ENCODE data around the gene TRIM4.

DNA sequence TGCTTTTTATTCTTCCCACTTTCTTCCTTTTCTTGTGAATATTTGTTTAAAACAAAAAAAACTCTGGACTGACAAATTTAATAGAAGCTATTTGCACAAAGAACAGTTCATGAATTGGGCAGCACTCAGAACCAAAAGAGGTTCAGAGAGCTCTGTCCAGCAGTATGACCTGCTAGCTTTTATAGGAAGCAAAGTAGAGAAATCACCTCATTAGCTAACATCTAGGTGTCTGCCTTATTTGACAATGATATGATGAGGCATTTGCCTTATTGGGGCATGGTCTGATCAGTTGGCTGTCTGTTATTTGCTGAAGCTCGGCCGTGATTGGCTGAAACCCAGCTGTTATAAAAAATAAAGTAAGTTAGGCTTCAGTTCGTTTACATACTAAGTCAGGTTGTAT, 819 bp upstream of the TRIM4 start:
- TF ChIP-seq EZH2 (IDR thresholded peaks at IDR 0.05) (no peak), POLR2AphosphoS5 (IDR thresholded peaks at IDR 0.05; ENCODE audit: borderline replicate concordance, low read depth, low read length) (no peak), FOXP2 (optimal IDR thresholded peaks at IDR 0.05; ENCODE audit: control extremely low read depth, extremely low read length, insufficient read depth) (no peak)
